Femur (tissue), 1 donor: ENCODE data around the gene CLCNKB.
"Not testable (repeated sequence)": the region's sequence is repeated elsewhere in the genome, so short reads cannot be mapped to it uniquely, and the experiment has no call there.

ENCODE experiments used
- DNase-seq: peaks from one replicate; pipeline ENCODE4 v3.0.0-alpha.2; 2017

CLCNKB gene

GRCh38 chr1:16043521-16043920, at the start of gene CLCNKB:
CLCNKB (plus strand) TSS chr1:16043782; CDS start chr1:16044493, 711 bp downstream.
- DNase-seq, result no peak

GRCh38 chr1:15994081-15994480, 49.5 kb upstream of the CLCNKB start:
- no peak for DNase-seq

GRCh38 chr1:15994590-15995351, 48.8 kb upstream of the CLCNKB start:
- peak; percentile 60 for DNase-seq

- DNase-seq, result no peak
Measured at GRCh38 chr1:15997076-15997585, 46.5 kb upstream of the CLCNKB start.

- no peak for DNase-seq
Measured at GRCh38 chr1:15997637-15998280, 45.8 kb upstream of the CLCNKB start.

- no peak for DNase-seq
Measured at GRCh38 chr1:15998929-15999328, 44.7 kb upstream of the CLCNKB start.

GRCh38 chr1:16001274-16001673, 42.3 kb upstream of the CLCNKB start:
- not testable (repeated sequence) for DNase-seq

- no peak for DNase-seq
Measured at GRCh38 chr1:16005597-16005996, 38.0 kb upstream of the CLCNKB start.

GRCh38 chr1:16006010-16006409, 37.6 kb upstream of the CLCNKB start:
- no peak for DNase-seq

GRCh38 chr1:16006552-16007485, 36.8 kb upstream of the CLCNKB start:
- no peak for DNase-seq

- DNase-seq, result no peak
Measured at GRCh38 chr1:16007671-16008341, 35.8 kb upstream of the CLCNKB start.

- peak; percentile 84 for DNase-seq
Measured at GRCh38 chr1:16009030-16009460, 34.5 kb upstream of the CLCNKB start.

- DNase-seq, result no peak
Measured at GRCh38 chr1:16009678-16010077, 33.9 kb upstream of the CLCNKB start.

- DNase-seq, result no peak
Measured at GRCh38 chr1:16010837-16011236, 32.7 kb upstream of the CLCNKB start.

GRCh38 chr1:16011936-16012589, 31.5 kb upstream of the CLCNKB start:
- no peak for DNase-seq

- DNase-seq, result peak; percentile 88
Measured at GRCh38 chr1:16012590-16013219, 30.9 kb upstream of the CLCNKB start.

- peak; percentile 82 for DNase-seq
Measured at GRCh38 chr1:16013220-16013907, 30.2 kb upstream of the CLCNKB start.

- no peak for DNase-seq
Measured at GRCh38 chr1:16013908-16014258, 29.7 kb upstream of the CLCNKB start.

GRCh38 chr1:16014509-16015482, 28.8 kb upstream of the CLCNKB start:
- peak; percentile 54 for DNase-seq

- no peak for DNase-seq
Measured at GRCh38 chr1:16015491-16015890, 28.1 kb upstream of the CLCNKB start.
